GM19238 (cell line): Measurements from ENCODE around the gene C10orf90.

Experiments used
- DNase-seq: peaks from one replicate; pipeline ENCODE4 v3.0.0; 2011; ENCODE audit warnings: low spot score; ENCODE audit not compliant: insufficient read length

Gene C10orf90

DNA sequence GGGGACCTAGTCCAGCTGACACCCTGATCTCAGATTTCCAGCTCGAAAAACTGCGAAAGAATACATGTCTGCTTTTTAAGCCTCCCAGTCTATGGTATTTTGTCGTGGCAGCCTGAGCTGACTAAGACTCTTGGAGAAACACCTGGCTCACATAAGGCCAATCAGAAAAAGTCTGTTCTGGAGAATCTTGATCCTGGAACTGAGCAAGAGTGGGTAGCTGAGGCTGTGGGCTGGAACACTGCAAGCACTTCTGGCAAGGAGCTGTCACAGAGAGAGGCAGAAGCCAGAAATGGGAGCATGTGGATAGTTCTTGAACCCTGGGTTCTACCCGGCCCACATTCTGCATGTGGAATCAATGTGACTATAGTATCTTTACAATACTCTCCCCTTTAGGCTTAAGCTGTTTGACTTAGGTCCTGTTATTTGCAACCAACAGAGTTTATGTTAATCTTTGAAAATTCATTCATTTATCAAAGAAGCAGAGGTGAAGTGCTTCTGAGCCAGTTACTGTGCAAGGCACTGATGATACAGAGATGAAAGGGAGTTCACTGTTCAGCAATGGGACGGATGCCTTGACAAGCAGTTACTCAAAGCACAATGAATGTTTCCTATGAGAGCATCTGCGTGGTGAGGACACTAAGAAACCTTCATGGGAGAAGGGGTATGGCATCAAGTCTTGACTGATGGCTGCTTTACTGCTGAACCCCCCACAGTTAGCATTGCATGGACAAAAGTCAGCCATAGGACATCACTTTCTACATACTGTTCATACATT is 4.4 kb upstream of the C10orf90 start:
- no peak for DNase-seq

DNA sequence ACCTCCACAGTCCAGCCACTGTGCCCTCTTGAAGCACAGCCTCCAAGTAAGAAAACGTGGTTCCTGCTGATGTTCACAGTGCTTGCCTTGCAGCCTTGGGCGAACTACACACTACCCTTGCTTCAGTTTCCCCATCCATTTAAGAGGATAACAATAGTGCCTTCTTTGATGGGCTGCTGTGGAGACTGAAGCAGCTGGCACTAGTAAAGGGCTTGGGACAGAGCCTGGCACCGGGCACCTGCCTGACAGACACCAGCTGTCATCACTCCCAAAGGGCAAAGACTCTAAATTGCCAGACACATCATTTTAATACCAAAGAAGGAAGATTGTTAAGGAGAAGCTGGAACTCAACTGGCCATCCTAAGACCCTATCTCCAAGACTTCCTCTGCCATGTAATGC is 3.1 kb upstream of the C10orf90 start:
- DNase-seq: no peak

DNA sequence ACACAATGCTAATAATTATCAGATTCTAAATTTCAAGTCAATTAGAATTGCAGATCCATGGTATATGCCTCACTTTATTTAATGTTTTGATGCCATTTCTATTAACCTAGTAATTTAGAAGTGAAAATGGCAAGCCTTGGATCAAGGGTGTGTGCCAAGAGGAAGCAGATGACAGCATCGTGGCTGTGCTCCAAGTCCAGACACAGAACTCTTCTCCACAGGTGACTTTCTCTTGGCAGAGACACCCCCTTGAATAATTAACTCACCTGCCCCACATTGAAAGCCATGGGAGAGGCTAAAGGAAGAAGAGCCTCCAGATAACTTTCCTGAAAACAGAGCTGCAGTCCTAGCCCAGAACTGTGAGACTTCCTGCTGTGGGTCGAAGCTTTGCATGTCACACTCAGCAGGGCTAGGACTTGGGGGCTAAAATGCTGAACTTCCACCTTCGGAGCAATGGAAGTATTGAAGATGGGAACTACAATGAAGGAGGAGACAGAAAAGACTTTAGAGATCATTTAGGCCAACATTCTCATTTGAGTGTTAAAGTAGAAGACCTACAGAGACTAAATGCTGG is 996 bp upstream of the C10orf90 start:
- DNase-seq: no peak

DNA sequence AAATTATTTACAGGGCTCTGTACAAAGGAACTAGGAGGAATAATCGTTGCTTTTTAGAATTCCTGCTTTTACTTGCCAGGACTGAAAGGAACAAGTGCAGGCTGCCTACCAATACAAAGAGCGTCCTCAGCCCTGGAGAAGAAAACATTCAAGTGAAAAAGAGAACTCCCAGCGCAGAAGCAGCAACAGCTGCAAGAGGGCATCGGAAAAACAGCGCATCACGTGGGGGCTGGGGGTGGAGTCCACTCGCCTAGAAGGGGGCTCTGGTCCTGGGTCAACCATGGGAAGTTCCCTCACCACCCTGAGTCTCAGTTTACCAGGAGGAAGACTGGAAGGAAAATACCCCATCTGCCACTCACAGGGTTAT is 385 bp upstream of the C10orf90 start:
- no peak for DNase-seq

DNA sequence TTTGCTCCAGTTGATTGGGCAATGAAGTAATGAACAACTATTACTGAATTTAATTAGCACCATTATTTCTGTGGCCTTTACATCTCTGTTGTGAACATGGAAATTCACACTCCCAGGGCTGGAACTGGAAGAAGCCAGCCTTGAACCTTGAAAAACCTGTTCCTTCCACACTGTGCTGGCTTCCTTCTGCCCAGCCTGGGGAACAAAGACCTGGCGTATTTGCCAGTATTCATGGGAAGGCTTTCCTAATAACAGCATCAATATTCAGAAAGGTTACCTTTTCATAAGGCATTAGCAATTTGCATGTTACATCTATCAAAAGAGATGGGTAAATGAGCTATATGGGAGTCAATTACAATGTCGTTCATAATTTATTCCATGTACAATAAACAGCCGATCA is 1.3 kb downstream of the C10orf90 start:
- DNase-seq: no peak

DNA sequence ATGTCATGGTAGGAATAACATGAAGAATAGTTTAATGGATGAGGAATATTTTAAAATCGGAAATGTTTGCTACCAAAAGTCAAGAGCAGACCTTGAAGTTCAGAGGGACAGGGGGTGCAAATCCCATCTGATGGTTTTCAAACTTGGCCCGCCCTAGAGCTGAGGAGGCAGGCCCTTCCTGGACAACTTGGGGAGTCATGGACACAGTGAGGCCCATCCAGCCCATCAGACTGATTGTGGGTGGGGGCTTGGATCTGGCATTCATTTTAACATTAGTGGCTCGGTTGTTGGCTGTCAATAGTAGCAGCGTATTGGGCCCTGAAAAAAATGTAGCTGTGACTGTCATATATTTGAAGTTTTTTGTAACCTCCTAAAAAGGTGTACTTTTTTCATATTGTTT is 2.0 kb downstream of the C10orf90 start:
- DNase-seq: no peak

DNA sequence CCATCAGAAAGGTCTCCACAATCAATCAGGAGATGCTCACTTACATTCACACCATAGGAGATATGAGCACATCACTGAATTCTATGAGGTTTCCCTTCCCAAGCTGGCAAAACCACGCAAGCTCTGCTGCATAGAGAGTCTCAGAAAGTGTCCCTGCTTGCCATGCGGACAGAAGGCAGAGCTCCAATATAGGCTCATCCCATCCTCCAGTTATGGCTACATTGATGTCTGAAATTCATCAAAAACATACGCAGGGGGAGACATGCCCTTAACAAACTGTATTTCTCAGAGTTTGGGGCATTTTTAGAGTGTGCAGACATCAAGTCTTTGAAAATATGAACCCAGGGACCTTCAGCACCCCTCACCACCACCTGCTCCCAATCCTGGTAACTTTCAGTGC is 2.9 kb downstream of the C10orf90 start:
- no peak for DNase-seq

DNA sequence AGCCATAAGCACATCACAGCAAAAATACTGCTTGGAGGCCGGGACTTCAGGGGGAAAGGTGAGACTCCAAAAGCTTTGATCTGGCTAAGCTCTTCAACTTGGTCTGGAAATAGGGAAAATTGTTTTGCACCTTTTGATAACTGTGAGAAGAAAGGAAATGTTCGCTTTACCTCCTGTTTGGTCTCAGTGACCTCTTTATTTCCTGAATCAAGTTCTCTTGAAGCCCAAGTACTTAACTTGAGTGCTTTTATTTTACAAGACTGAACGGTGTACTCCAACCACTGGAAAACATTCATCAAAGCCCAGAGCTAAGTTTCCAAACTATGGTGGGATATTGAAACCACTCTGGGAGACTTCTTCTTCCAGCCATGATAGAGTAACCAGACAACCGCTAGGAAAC is 5.3 kb downstream of the C10orf90 start:
- no peak for DNase-seq

DNA sequence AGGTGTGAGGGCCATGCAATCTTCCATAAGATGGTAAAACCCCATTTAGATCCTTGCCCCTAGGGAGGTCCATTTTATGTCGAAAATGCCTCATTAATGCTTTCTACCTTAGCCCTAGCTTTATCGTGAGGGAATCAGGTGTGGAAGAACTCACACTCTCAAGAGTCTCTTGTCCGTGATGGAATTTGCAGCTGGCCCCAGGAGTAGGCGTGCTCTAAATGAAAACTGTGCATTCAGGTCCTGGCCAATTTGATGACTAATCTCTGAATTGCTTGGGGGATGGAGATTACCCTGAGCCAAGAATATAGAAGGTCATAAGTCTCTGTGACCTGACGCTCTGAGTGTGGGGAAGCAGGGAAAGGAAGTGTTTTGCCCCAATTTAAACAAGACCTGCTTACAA is 6.6 kb downstream of the C10orf90 start:
- DNase-seq: no peak

DNA sequence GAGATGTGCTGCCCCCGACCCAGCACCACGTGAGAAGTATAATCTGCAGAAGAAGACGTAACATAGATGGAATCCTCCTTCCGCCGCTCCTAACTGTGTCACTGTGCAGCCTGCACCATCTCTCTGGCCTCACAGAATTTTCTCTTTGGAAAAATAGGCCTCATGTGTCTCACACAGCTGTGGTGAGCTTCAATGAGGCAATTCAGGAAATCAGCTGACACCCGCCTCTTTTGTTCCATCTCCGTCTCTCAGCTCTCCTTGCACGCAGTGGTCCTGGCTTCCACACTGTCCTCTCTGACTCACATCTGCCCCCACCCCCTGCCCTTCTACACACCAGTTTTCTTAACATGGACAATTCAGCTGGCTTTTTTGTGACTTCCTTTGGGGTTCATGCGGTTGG is 7.2 kb downstream of the C10orf90 start:
- DNase-seq: no peak

DNA sequence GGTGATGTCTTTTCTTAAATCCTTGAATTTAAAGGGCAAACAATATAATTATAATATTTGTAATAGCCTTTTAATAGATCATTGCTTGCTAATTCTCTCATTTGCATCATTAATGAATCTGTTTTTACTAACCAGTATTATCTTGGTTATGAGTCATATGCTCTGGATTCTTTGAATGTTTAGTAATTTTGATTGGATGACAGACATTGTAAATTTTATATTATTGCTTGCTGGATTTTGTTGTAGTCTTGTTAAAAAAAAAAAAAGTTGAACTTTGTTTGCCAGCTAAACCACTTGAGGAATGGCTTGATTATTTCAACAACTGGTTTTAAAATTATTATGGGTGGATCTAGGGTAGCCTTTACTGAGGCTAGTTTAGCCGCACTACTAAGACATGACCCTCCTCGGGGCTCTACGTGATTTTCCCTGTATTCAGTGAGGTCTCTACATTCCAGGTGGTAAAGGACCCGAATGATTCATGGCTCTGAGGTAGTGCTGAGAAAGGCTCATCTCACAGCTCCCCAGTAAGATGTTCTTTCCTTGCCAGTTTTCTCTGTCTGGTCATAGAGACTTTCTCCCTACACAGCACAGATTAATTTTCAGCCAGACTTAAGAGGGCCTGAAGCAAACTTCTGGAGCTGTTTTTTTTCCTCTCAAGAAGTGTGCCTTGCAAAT is 8.5 kb downstream of the C10orf90 start:
- no peak for DNase-seq

DNA sequence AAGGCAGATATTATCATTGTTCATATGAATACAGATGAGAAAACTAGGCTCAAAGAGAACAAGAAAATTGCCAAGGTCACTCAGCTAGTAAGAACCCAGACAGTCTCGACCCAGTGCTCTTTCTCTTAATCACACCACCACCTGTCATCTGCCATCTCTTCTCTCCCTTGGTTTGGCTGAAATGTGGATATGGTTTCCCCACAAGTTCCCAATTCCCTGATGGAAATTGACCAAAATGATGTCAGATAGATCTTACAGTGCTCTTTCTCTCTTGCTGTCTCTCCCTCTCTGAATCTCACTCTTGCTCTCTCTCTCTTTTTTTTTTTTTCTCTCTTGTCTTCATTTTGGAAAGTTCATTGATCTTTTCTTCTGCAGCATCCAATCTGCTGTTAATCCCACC is 9.1 kb downstream of the C10orf90 start:
- DNase-seq: no peak

DNA sequence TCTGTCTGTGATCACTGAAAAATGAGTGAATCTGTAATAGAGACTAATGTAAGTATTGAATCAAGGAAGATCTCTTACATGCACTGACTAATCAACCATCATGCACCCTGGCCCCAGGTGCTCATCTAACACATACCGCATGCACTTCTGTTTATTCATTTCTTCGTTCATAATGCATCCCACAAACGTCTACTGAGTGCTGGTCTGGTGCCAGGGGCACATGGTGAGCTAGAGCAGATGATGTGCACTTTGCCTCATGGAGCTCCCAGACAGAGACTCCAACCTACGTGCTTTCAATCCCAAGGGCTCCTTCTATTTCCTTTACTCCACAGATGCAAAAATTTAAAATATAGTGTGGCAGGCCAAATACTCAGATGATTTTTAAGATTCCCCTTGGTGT is 10.7 kb downstream of the C10orf90 start:
- no peak for DNase-seq

DNA sequence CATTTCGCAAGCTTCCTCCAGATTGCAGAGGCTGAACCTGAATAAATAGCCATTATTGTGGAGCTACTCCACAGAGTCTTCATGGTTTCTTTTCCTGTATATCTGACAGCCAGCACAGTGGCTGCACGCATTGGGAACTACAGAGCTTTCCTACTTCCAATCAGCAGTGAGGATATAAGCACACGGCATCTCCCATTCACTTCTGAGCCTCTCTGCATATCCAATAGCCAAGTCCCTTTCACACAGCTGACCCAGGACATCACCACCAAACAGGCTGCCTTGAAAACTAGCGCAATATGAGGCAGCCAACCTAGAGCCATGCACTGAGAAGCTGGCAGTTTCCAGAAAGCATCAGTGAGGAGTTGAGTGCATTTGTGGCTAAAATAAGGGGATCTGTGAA is 11.6 kb downstream of the C10orf90 start:
- no peak for DNase-seq

DNA sequence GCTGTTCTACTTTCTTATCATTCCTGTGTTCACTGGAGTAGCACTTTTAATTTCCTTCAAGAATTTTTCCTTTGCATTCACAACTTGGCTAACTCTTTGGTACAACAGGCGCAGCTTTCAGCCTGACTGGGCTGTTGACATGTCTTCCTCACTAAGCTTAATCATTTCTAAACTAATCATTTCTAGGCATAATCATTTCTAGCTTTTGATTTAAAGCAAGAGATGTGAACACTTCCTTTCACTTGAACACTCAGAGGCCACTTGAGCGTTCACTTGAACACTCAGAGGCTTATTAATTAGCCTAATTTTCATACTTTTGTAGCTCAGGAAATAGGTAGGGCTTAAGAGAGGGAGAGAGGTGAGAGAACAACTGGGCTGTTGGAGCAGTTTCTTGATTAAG is 15.9 kb downstream of the C10orf90 start:
- DNase-seq: no peak

DNA sequence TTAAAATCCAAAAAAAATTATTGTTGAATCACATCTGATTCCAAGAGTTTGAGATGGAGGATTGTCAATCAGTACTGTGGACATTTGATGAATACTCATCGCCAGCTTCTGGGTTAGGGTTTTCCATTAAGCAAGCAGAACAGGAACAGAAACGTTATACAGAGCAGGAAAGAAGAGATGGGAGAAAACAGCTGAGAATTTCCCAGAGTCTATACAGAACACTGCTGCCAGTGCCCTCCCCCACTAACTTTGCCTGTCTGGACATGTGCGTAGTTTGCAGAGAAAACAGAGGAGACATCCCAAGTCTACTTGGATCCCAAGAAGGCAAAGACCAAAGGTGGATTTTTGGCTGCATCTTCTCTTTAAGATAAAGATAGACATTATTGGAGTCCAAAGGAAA is 19.0 kb downstream of the C10orf90 start:
- DNase-seq: no peak

DNA sequence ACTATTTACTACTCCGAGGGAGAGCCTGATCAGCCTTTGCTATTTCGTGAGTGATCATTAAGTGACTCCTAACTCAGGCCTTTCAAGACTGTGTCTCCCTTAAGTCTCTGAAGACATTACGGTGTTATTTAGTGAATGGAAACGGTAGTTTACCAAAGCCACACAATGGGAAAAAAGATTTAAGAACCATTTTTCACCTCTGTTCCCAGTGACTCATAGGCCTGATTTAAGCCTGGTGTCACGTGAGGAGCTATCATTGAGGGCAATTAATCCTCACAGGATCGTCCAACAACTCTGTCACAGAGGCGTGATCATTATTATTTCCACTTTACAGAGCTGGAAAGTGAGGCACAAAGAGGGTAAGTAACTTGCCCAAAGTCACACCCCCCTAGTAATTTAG is 20.3 kb downstream of the C10orf90 start:
- no peak for DNase-seq

DNA sequence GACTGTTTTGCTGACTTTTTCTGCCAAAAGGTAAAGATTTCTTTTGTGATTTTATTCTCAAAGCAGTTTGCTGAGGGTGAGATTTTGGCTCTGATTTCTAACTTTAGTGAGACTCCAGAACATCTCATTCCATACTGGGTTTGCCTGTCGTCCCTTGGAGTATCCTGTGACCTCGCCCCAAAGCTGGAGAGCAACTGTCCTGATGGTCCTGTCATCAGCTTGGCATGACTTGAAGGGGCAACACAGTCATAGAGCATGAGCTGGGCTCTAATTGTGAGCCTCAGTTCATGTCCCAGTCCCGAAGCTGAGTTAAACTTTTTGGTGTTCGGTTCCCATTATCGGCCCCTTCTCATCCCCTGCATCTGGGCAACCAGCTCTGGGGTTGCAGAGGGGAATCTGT is 23.4 kb downstream of the C10orf90 start:
- no peak for DNase-seq

DNA sequence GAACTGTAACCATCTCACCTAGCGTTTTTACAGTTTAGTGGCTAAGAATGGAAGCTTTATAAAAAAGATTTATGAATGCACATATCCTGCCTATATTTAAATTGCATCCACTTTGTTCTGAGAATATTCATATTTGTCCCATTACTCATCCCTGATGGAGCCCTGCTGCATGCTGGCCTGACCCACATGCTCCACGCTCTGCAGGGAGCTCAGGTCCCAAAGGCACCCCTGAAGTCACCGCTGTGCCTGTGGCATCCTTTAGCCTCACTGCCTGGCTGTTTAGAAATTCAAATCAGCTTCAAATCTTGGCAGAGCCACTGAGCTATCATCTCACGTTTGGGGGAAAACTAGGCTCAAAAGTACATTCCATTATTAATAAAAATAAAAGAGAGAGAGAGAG is 24.4 kb downstream of the C10orf90 start:
- no peak for DNase-seq

DNA sequence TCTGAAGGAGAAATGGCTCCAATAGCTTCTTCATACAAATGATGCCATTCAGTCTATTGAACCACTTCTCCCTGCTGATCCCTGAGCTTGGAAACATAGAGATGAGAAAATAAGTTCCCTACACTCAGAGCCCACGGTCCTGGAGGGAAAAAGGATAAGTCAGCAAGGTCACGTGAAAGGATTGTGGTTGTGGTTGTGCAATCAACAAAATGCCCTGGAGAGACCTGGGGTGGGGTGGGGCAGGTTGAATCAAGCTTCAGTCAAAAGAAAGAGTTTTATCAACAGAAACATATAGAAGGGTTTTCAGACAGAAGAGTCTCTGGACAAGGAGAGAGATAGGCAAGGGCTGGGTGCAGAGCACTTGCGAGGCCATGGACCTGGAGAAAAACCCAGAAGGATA is 30.1 kb downstream of the C10orf90 start:
- DNase-seq: no peak

DNA sequence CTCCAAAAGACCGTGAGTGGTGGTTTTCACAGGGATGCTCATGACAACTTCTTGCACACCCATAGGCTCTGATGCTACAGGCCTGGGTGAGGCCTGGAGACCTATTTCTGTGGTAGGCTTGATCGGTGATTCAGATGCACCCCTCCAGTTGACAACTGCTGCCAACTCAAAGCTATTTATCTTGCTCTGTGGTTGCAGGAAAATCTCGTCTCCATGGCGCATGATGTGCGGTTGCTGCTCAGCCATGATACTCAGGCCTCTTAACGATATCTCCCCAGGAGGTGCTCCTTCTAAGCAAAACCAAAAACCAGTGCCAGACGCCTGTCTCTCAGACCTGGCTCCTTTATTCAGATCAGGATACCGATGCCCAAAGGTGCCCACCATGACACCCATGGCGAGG is 31.4 kb downstream of the C10orf90 start:
- no peak for DNase-seq

DNA sequence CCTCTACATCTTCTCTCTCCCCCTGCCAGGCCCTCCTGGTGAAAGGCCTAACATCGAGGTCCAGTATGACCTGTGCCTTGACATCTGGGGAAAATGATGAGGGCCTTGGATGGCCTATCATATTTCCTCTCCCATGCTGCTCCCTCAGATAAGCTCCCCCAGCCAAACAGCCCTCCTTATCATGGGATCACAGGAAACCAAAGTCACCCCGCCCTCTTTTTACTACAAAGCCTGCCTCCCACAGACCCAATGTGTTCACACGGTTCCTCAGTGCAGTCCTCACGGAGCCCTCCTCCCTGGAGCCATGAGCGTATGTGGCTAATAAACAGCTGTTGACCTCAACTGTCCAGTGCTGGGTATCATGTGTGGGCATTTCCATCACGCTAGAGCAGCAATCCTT is 32.0 kb downstream of the C10orf90 start:
- no peak for DNase-seq

DNA sequence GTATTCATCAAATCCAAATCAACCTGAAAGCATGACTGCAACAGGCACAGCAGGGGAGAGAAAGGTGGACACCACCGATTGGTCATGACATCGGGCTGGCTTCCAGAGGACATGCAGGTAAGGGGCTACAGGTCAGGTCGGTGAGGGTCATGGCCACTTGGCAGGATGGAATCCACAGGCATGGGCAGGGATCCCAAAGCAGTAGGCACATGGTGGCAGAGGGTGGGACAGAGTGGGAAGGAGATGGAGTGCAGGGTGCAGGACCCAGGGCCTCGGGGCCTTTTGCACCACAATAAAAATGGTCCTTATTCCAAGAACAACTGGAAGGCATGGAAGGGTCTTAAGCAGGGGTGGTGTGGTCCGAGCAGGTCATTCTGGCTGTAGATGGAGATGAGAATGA is 33.0 kb downstream of the C10orf90 start:
- no peak for DNase-seq
